HepG2 (cell line): ENCODE measurements around the gene ZGRF1. TPM values are rescaled to one million over a fixed set of nuclear protein-coding genes. Genes with fewer than 3 reads are reported as not detected.

Source experiments
- ATAC-seq: fragments of 200-7000 bp; cut with Tn5 transposase; 3 replicates; pipeline ENCODE4 v1.9.1; 2020; ENCODE audit warnings: mild to moderate bottlenecking, moderate library complexity
- BruUV-seq: library from RNA; stranded (reverse); fragments of 400-500 nt; replicated peaks from 2 replicates; lab custom pipeline; 2021; lab: Mats Ljungman, UMichigan
- CTCF ChIA-PET: fragments of 300-600 bp; formaldehyde crosslinking; extraction: SDS; loops from one replicate; lab custom pipeline; 2021; ENCODE audit warnings: low total read pairs, inconsistent platforms, low intra/inter-chr PET ratio; lab: Yijun Ruan, JAX
- POLR2A ChIA-PET: fragments of 350-600 bp; sonication (Branson Sonifier 250); formaldehyde crosslinking; loops from one replicate; lab custom pipeline; 2020; ENCODE audit warnings: antibody characterized with exemption, inconsistent platforms; lab: Yijun Ruan, JAX
- DNase-seq: peaks from one replicate; pipeline ENCODE4 v3.0.0-alpha.2; 2015; ENCODE audit warnings: low spot score
- FAIRE-seq: peaks from 3 replicates; lab custom pipeline; 2011; peaks lifted over from hg19 to GRCh38; lab: Jason Lieb, UNC
- H2AFZ ChIP-seq: one replicate; pipeline ENCODE4 v1.6.1; 2011; ENCODE audit warnings: low read length, inconsistent platforms
- H3K27ac ChIP-seq: fragments of 300-600 bp; 3 replicates; pipeline ENCODE4 v1.8.0; 2011; ENCODE audit warnings: mixed run types, mild to moderate bottlenecking, mixed read lengths, low read length, inconsistent platforms; ENCODE audit not compliant: insufficient read depth; ENCODE audit errors: extremely low read length
- H3K27me3 ChIP-seq, 2 experiments: fragments of 200-600 bp in 1 of 2; 2 replicates in 1 of 2; 3 replicates in 1 of 2; pipeline versions ENCODE4 v1.6.0 to v1.8.0; 2011; ENCODE audit warnings: low read length in 2 of 2, mild to moderate bottlenecking in 2 of 2, moderate library complexity in 2 of 2, inconsistent platforms in 1 of 2; ENCODE audit not compliant: insufficient read depth in 2 of 2, control insufficient read depth in 1 of 2
- H3K36me3 ChIP-seq, 2 experiments: fragments of 200-600 bp in 1 of 2; replicated peaks in 1 of 2; 2 replicates in 1 of 2; 3 replicates in 1 of 2; pipeline versions ENCODE4 v1.5.1 to v1.8.0; 2011; ENCODE audit warnings: low read length in 2 of 2, inconsistent platforms in 1 of 2; ENCODE audit not compliant: insufficient read depth in 2 of 2, control insufficient read depth in 1 of 2
- H3K4me1 ChIP-seq: 2 replicates; pipeline ENCODE4 v1.5.1; 2012; ENCODE audit warnings: low read length, inconsistent platforms; ENCODE audit not compliant: insufficient read depth
- H3K4me2 ChIP-seq: 2 replicates; pipeline ENCODE4 v1.6.0; 2011; ENCODE audit warnings: low read depth, low read length, inconsistent platforms
- H3K4me3 ChIP-seq, 3 experiments: fragments of 200-600 bp in 1 of 3; sonication (generic), shearing (Covaris generic) in 1 of 3; replicated peaks in 1 of 3; 2 replicates each; pipeline ENCODE4 v1.5.1; 2011 to 2016; ENCODE audit warnings: low read length in 3 of 3, inconsistent platforms in 2 of 3, low read depth in 2 of 3, mild to moderate bottlenecking in 2 of 3, control low read depth in 1 of 3, mixed read lengths in 1 of 3; ENCODE audit not compliant: insufficient read depth in 1 of 3
- H3K79me2 ChIP-seq: one replicate; pipeline ENCODE4 v1.6.1; 2011; ENCODE audit warnings: low read length, inconsistent platforms; ENCODE audit not compliant: insufficient read depth
- H3K9ac ChIP-seq: 2 replicates; pipeline ENCODE4 v1.6.0; 2011; ENCODE audit warnings: mild to moderate bottlenecking, low read depth, low read length, inconsistent platforms; ENCODE audit not compliant: insufficient read depth
- H3K9me3 ChIP-seq: 2 replicates; pipeline ENCODE4 v1.5.1; 2012; ENCODE audit warnings: mild to moderate bottlenecking, low read length
- H4K20me1 ChIP-seq: 2 replicates; pipeline ENCODE4 v1.6.0; 2011; ENCODE audit warnings: inconsistent platforms, mild to moderate bottlenecking, low read length, moderate library complexity; ENCODE audit not compliant: insufficient read depth
- ARNTL ChIP-seq: sonication (generic); formaldehyde crosslinking; IDR thresholded peaks from 2 replicates; pipeline ENCODE4 v1.4.0; 2020; ENCODE audit warnings: mild to moderate bottlenecking, missing genetic modification reagents
- GABPB1 ChIP-seq: IDR thresholded peaks from 2 replicates; pipeline ENCODE4 v1.6.1; 2016; ENCODE audit warnings: mild to moderate bottlenecking, missing genetic modification reagents, moderate library complexity, missing compliant biosample characterization
- HMGXB4 ChIP-seq, 2 experiments: sonication (generic) in 1 of 2; formaldehyde crosslinking in 1 of 2; IDR thresholded peaks; 2 replicates each; pipeline versions ENCODE4 v1.4.0 to v1.6.1; 2018 to 2020; ENCODE audit warnings: missing genetic modification reagents in 2 of 2, borderline replicate concordance in 1 of 2, low read depth in 1 of 2, mild to moderate bottlenecking in 1 of 2, missing biosample characterization in 1 of 2
- KAT7 ChIP-seq: IDR thresholded peaks from 2 replicates; pipeline ENCODE4 v1.6.1; 2018; ENCODE audit warnings: borderline replicate concordance, missing compliant biosample characterization
- SALL1 ChIP-seq: sonication (generic); formaldehyde crosslinking; IDR thresholded peaks from 2 replicates; pipeline ENCODE4 v1.8.0; 2022; ENCODE audit warnings: mild to moderate bottlenecking, missing genetic modification reagents
- SMAD3 ChIP-seq: sonication (generic); formaldehyde crosslinking; IDR thresholded peaks from 2 replicates; pipeline ENCODE4 v1.4.0; 2020; ENCODE audit warnings: missing genetic modification reagents
- TAF15 ChIP-seq: fragments of 200-400 bp; formaldehyde crosslinking; IDR thresholded peaks from one replicate; pipeline ENCODE4 v1.6.1; 2018; ENCODE audit warnings: mild to moderate bottlenecking, low read depth, low read length; ENCODE audit not compliant: poor library complexity, severe bottlenecking
- ZBTB20 ChIP-seq: sonication (generic); formaldehyde crosslinking; IDR thresholded peaks from 2 replicates; pipeline ENCODE4 v1.8.1; 2023; ENCODE audit warnings: missing genetic modification reagents, low read depth, mild to moderate bottlenecking, borderline replicate concordance
- ZNF230 ChIP-seq: sonication (generic); formaldehyde crosslinking; IDR thresholded peaks from 2 replicates; pipeline ENCODE4 v1.4.0; 2020; ENCODE audit warnings: mild to moderate bottlenecking, missing genetic modification reagents
- ZNF333 ChIP-seq: sonication (generic); formaldehyde crosslinking; IDR thresholded peaks from 2 replicates; pipeline ENCODE4 v1.4.0; 2020; ENCODE audit warnings: mild to moderate bottlenecking, missing genetic modification reagents, borderline replicate concordance
- ZNF530 ChIP-seq: sonication (generic); formaldehyde crosslinking; IDR thresholded peaks from 2 replicates; pipeline ENCODE4 v1.5.0; 2020; ENCODE audit warnings: low read depth, mild to moderate bottlenecking, missing genetic modification reagents
- ZNF737 ChIP-seq: sonication (generic); formaldehyde crosslinking; IDR thresholded peaks from 2 replicates; pipeline ENCODE4 v1.5.0; 2020; ENCODE audit warnings: missing genetic modification reagents, mild to moderate bottlenecking, borderline replicate concordance
- ZNF784 ChIP-seq: sonication (generic); formaldehyde crosslinking; IDR thresholded peaks from 2 replicates; pipeline ENCODE4 v1.5.1; 2020; ENCODE audit warnings: missing genetic modification reagents, mild to moderate bottlenecking, borderline replicate concordance
- ZNF83 ChIP-seq: sonication (generic); formaldehyde crosslinking; IDR thresholded peaks from 2 replicates; pipeline ENCODE4 v1.4.0; 2020; ENCODE audit warnings: missing genetic modification reagents, mild to moderate bottlenecking, borderline replicate concordance
- WGBS: methylation state at CpG from one replicate; pipeline ENCODE4 v1.1.6; 2017; ENCODE audit warnings: low lambda C conversion rate; 5-methylcytosine and 5-hydroxymethylcytosine counted together
- in situ Hi-C: cut with HindIII; loops from 2 replicates; pipeline ENCODE4 v1.10.0; 2017; ENCODE audit warnings: low pct_unique_long_range_greater_than_20kb; ENCODE audit not compliant: extremely low pct_ligation_motif_present
- intact Hi-C: fragments of 100-400 bp; cut with micrococcal nuclease; formaldehyde crosslinking; loops from one replicate; pipeline ENCODE4 v1.10.0; 2022; ENCODE audit not compliant: unreplicated experiment
- polyA plus RNA-seq, 8 experiments: library from polyadenylated mRNA; depleted of rRNA in 3 of 8; stranded (reverse) in 7 of 8; unstranded in 1 of 8; fragments of >200 nt; fragmentation: Illumina TruSeq in 4 of 8; extraction: Trizol in 4 of 8; gene quantifications; 2 replicates each; pipeline versions ENCODE4 v1.2.1 to v1.2.3, GENCODE V29; 2011 to 2016; ENCODE audit warnings: low read depth in 4 of 8, missing spikeins in 1 of 8, mixed read lengths in 1 of 8; ENCODE audit not compliant: insufficient read depth in 1 of 8
- total RNA-seq, 5 experiments: library from RNA; depleted of rRNA; stranded (reverse); fragments of >200 nt; fragmentation: Illumina TruSeq; extraction: Trizol; gene quantifications; 2 replicates each; pipeline ENCODE4 v1.2.3, GENCODE V29; 2016; ENCODE audit warnings: low read depth in 1 of 5
- TF ChIP-seq, protein P1 (sequence below): sonication (generic); formaldehyde crosslinking; IDR thresholded peaks from 2 replicates; pipeline ENCODE4 v1.9.0; 2021; ENCODE audit warnings: missing genetic modification reagents, borderline replicate concordance

ZGRF1 gene
- total and polyA plus RNA-seq, 2 of the 13 experiments (the other 11 are each of a cell fraction or from before 2014, with no cell fraction given): 8.6 to 15.9 TPM

- H3K27ac ChIP-seq: no peak overlapping the region
- WGBS: 92% methylated on average over 2 of the region's 2 CpGs
- POLR2A ChIA-PET: no interaction called here
- peaks cover 13 to 32% of the 10 kb centered on the region in 2 experiments for H3K36me3 ChIP-seq
- in situ Hi-C loops: no loop called here
- H3K4me3 ChIP-seq: no peak overlapping the region
- TF ChIP-seq ZNF83 (CRISPR knock-in tag) (no peak), ZNF737 (CRISPR knock-in tag) (no peak), TAF15 (no peak), HMGXB4 (CRISPR knock-in tag; IDR thresholded peaks at IDR 0.05; ENCODE audit: borderline replicate concordance in 1 of 2, low read depth in 1 of 2) (no peak), ZNF784 (CRISPR knock-in tag) (no peak), ZNF230 (no peak), ZNF333 (CRISPR knock-in tag) (no peak), ZBTB20 (CRISPR knock-in tag) (no peak), GABPB1 (no peak), KAT7 (CRISPR knock-in tag) (no peak), SALL1 (CRISPR knock-in tag) (no peak), SMAD3 (CRISPR knock-in tag) (no peak), ZNF530 (CRISPR knock-in tag) (no peak), ARNTL (CRISPR knock-in tag) (no peak)
- TF ChIP-seq, protein P1, sequence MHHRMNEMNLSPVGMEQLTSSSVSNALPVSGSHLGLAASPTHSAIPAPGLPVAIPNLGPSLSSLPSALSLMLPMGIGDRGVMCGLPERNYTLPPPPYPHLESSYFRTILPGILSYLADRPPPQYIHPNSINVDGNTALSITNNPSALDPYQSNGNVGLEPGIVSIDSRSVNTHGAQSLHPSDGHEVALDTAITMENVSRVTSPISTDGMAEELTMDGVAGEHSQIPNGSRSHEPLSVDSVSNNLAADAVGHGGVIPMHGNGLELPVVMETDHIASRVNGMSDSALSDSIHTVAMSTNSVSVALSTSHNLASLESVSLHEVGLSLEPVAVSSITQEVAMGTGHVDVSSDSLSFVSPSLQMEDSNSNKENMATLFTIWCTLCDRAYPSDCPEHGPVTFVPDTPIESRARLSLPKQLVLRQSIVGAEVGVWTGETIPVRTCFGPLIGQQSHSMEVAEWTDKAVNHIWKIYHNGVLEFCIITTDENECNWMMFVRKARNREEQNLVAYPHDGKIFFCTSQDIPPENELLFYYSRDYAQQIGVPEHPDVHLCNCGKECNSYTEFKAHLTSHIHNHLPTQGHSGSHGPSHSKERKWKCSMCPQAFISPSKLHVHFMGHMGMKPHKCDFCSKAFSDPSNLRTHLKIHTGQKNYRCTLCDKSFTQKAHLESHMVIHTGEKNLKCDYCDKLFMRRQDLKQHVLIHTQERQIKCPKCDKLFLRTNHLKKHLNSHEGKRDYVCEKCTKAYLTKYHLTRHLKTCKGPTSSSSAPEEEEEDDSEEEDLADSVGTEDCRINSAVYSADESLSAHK (CRISPR knock-in tag): no peak
- no peak overlapping the region for H3K4me2 ChIP-seq
- FAIRE-seq: no peak
- ATAC-seq: no peak
- no peaks in the 10 kb centered on the region for H3K4me1 ChIP-seq
- H4K20me1 ChIP-seq: no peaks in the 10 kb centered on the region
- H3K9ac ChIP-seq: no peak overlapping the region
- no peak overlapping the region for H2AFZ ChIP-seq
- intact Hi-C loops: no loop called here
- H3K9me3 ChIP-seq: no peaks in the 10 kb centered on the region
- H3K27me3 ChIP-seq: no peaks in the 10 kb centered on the region
- no peaks in the 10 kb centered on the region for H3K79me2 ChIP-seq
- CTCF ChIA-PET: no interaction called here
- BruUV-seq: no TSS peak
- DNase-seq: no peak
Observed at GRCh38 chr4:112649055-112649408, 12.3 kb upstream of the ZGRF1 start.
